GM12864 (cell line): Measurements from ENCODE around the gene SH3RF2.

Experiments
- DNase-seq: peaks from one replicate; pipeline ENCODE4 v3.0.0-alpha.2; 2011; ENCODE audit warnings: low read depth
- H3K4me3 ChIP-seq: 2 replicates; pipeline ENCODE4 v1.5.1; 2011; ENCODE audit warnings: mild to moderate bottlenecking, low read depth, low read length, control low read depth
- TF ChIP-seq, protein P1 (sequence below): IDR thresholded peaks from 2 replicates; pipeline ENCODE4 v1.5.1; 2011; ENCODE audit warnings: low read depth, mild to moderate bottlenecking, moderate library complexity, low read length, control low read depth, inconsistent platforms; ENCODE audit errors: missing control alignments

SH3RF2 gene

DNA sequence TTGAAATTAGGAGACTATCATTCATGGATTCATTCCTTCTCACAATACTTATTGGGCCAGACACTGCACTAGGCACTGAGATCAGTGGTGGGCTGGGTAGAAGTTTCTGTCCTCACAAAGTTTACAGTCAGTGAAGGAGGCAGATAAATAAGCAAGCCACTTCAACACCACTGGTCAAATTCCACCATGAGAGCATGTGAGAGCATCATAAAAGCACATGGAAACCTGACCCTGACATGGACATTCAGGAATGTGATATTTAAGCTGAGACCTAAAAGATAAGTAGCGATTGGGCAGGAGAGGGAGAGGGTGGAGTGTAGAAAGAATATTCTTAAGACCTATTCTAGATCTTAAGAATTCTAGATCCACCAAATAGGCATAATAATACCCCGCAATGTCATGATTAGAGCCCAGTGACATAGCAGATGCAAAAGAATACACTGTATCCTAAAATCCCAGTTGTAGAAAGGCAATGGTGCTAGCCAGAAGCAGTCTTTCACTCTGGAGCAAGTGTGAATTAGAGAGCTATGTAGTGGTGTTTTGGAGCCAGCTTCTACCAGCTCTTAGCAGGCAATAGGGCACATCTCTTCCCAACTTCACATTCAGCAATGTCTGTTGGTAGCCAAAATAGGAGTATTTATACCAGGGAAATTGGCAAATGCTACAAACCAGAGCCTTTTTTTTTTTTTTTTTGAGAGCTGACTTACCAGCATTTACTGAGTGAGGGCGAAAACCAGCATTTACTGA, 46.4 kb downstream of the SH3RF2 start:
- H3K4me3 ChIP-seq = no peak overlapping the region
- no peak for DNase-seq
- TF ChIP-seq, protein P1, sequence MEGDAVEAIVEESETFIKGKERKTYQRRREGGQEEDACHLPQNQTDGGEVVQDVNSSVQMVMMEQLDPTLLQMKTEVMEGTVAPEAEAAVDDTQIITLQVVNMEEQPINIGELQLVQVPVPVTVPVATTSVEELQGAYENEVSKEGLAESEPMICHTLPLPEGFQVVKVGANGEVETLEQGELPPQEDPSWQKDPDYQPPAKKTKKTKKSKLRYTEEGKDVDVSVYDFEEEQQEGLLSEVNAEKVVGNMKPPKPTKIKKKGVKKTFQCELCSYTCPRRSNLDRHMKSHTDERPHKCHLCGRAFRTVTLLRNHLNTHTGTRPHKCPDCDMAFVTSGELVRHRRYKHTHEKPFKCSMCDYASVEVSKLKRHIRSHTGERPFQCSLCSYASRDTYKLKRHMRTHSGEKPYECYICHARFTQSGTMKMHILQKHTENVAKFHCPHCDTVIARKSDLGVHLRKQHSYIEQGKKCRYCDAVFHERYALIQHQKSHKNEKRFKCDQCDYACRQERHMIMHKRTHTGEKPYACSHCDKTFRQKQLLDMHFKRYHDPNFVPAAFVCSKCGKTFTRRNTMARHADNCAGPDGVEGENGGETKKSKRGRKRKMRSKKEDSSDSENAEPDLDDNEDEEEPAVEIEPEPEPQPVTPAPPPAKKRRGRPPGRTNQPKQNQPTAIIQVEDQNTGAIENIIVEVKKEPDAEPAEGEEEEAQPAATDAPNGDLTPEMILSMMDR = no peak

DNA sequence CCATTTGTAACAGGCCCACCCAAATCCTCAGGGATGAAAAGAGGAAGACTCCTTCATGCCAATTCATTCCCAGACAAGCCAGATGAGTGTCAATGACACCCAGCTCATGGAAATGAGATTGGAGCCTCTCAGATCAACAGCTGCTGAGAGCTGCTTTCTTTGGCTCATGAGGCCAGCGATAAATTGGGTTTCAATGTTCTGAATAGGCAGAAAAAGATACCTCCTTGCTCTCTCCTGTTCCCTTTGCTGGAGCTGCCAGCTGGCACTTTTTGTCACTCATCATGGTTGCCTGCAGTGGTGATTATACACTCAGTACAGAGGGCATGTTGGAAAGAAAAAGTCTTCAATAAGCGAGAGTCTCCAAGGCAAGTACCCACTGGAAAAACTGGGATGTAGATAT, 47.1 kb downstream of the SH3RF2 start:
- H3K4me3 ChIP-seq = no peak overlapping the region
- TF ChIP-seq, protein P1 = no peak
- no peak for DNase-seq

GRCh38 chr5:145984072-145984471, 47.7 kb downstream of the SH3RF2 start:
- TF ChIP-seq, protein P1 = no peak
- DNase-seq = no peak
- no peak overlapping the region for H3K4me3 ChIP-seq

- H3K4me3 ChIP-seq = no peak overlapping the region
- no peak for DNase-seq
- TF ChIP-seq, protein P1 = no peak
These were observed 51.5 kb downstream of the SH3RF2 start for GRCh38 chr5:145987856-145988255.

- DNase-seq = no peak
- TF ChIP-seq, protein P1 = no peak
- H3K4me3 ChIP-seq = no peak overlapping the region
These were observed 52.6 kb downstream of the SH3RF2 start for GRCh38 chr5:145988993-145989392.

DNA sequence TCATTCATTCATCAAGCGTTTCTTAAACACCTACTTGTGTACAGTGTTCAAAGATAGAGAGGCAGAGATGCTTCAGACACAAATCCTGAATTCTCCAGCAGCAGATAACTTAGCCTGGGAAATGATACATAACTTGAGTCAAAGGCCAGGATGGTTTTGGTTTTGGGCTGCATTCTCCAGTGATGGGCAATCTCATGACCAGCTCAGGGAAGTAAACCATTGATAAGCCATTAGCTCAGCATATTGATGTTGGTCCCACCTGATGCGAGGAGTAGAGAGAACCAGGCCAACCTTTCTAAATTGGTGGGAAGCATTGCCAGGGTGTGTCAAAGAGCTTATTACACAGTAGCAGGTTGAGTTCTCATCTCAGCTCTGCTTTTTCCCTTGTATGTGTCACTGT, 53.0 kb downstream of the SH3RF2 start:
- TF ChIP-seq, protein P1 = no peak
- DNase-seq = no peak
- H3K4me3 ChIP-seq = no peak overlapping the region

DNA sequence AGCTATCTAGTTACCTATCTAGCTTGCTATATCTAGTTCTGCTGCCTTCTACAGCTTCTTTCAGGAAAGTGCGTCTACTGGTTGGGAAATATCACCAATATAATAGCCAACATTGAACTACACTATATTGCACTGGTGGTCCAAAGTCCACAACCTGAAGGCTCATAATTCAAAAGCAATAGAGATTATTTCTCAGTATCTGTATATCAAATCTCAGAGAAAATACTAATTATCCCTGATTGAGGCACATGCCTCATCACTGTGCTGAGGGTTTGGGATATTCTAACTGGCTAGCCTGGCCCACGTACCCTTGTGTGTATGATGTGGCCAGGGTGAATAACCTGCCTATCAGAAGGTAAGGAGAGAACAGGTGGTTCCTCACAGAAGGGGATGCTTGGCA, 53.8 kb downstream of the SH3RF2 start:
- TF ChIP-seq, protein P1 = no peak

More for the DNA sequence above, 53.8 kb downstream of the SH3RF2 start:
- no peak overlapping the region for H3K4me3 ChIP-seq
- DNase-seq = no peak
